ENCODE measurements around the gene FADS6.

Gene FADS6

GRCh38 chr17:74853048-74853397 lies 40.4 kb downstream of the FADS6 start:
- TF ChIP-seq ZFX (IDR thresholded peaks at IDR 0.05; ENCODE audit: borderline replicate concordance) (no peak), CTCF (IDR thresholded peaks at IDR 0.05) (no peak)
- peak overlapping the region; percentile 75 for H3K27ac ChIP-seq

- no peak for TF ChIP-seq ZFX (IDR thresholded peaks at IDR 0.05; ENCODE audit: borderline replicate concordance)
- TF ChIP-seq CTCF (IDR thresholded peaks at IDR 0.05) = no peak
- peak overlapping the region; percentile 75 for H3K27ac ChIP-seq
These were observed 41.0 kb downstream of the FADS6 start for GRCh38 chr17:74852237-74853047.

- H3K27ac ChIP-seq = peak overlapping the region; percentile 75
- TF ChIP-seq CTCF (IDR thresholded peaks at IDR 0.05) (no peak), ZFX (IDR thresholded peaks at IDR 0.05; ENCODE audit: borderline replicate concordance) (no peak)
These were observed 41.7 kb downstream of the FADS6 start for GRCh38 chr17:74851612-74852236.

- TF ChIP-seq ZFX (IDR thresholded peaks at IDR 0.05; ENCODE audit: borderline replicate concordance) (no peak), CTCF (IDR thresholded peaks at IDR 0.05) (no peak)
- no peak overlapping the region for H3K27ac ChIP-seq
These were observed 42.5 kb downstream of the FADS6 start for GRCh38 chr17:74850914-74851313.

- TF ChIP-seq CTCF (IDR thresholded peaks at IDR 0.05) (no peak), ZFX (IDR thresholded peaks at IDR 0.05; ENCODE audit: borderline replicate concordance) (no peak)
- H3K27ac ChIP-seq = no peak overlapping the region
These were observed 43.1 kb downstream of the FADS6 start for GRCh38 chr17:74850310-74850709.

GRCh38 chr17:74848656-74849399 lies 44.6 kb downstream of the FADS6 start:
- no peak for TF ChIP-seq ZFX (IDR thresholded peaks at IDR 0.05; ENCODE audit: borderline replicate concordance)
- TF ChIP-seq CTCF (IDR thresholded peaks at IDR 0.05) = no peak
- no peak overlapping the region for H3K27ac ChIP-seq
